ENCODE data around the gene KASH5. TPM values are rescaled to one million over a fixed set of nuclear protein-coding genes. Genes with fewer than 3 reads are reported as not detected.

Gene KASH5
- total RNA-seq, 1 experiment from 2014 or later, result not detected

GRCh38 chr19:49380391-49380790, 7.7 kb upstream of the KASH5 start:
- no peaks in the 10 kb centered on the region for H4K20me1 ChIP-seq (ENCODE audit: control insufficient read depth, insufficient read depth, insufficient read length)
- Mint-ChIP-seq H3K4me1 (no peaks in the 10 kb centered on the region), H3K9me3 (peaks cover 8 to 15% of the 10 kb centered on the region in 2 experiments), H3K36me3 (ENCODE audit: insufficient read depth in 1 of 3, low read depth in 3 of 3) (peaks cover 2 to 6% (median 3%) of the 10 kb centered on the region in 3 experiments; a peak in 4 of 7 replicates), H3K27ac (no peak overlapping the region), H3K4me3 (no peak overlapping the region), H3K27me3 (ENCODE audit: low read depth) (peaks cover 16% of the 10 kb centered on the region)
- H3K23ac ChIP-seq (ENCODE audit: insufficient read length, low read depth, low read length), result no peak overlapping the region
- no peak overlapping the region for H3K4ac ChIP-seq (ENCODE audit: low read depth, low read length)
- no peak overlapping the region for H3T11ph ChIP-seq (ENCODE audit: low read length)
- H3K4me2 ChIP-seq (ENCODE audit: insufficient read depth, insufficient read length, low read length), result no peak overlapping the region
- WGBS (ENCODE audit: extremely low coverage, insufficient read length, low lambda C conversion rate), result no CpG with 5 or more reads among the region's 3 CpGs
- no peaks in the 10 kb centered on the region for H3K27me3 ChIP-seq (ENCODE audit: insufficient read depth, low read length)
- H3K79me1 ChIP-seq (ENCODE audit: insufficient read depth, low read depth, low read length, poor library complexity, severe bottlenecking), result no peaks in the 10 kb centered on the region
- H3K23me2 ChIP-seq (ENCODE audit: insufficient read length, low read depth, low read length, poor library complexity, severe bottlenecking), result no peaks in the 10 kb centered on the region
- no peak overlapping the region for H4K91ac ChIP-seq (ENCODE audit: insufficient read length, low read depth, low read length)
- no peak overlapping the region for H2BK12ac ChIP-seq (ENCODE audit: insufficient read length, low read depth, low read length)
- H3K27ac ChIP-seq (ENCODE audit: insufficient read length, low read depth, low read length), result no peak overlapping the region
- H3K9ac ChIP-seq (ENCODE audit: extremely low read depth, insufficient read length, low read length), result no peak overlapping the region
- no peak overlapping the region for H2BK15ac ChIP-seq (ENCODE audit: low read depth, low read length)
- H2BK5ac ChIP-seq (ENCODE audit: insufficient read length, low read length), result no peak overlapping the region
- H3K56ac ChIP-seq (ENCODE audit: insufficient read length, low read depth, low read length), result no peak overlapping the region
- H3K79me2 ChIP-seq (ENCODE audit: insufficient read depth, low read length), result no peaks in the 10 kb centered on the region
- no peak for TF ChIP-seq CTCF (conservative IDR thresholded peaks at IDR 0.05)
- no peak overlapping the region for H3K14ac ChIP-seq (ENCODE audit: insufficient read depth, low read length)
- no peak overlapping the region for H4K5ac ChIP-seq (ENCODE audit: insufficient read length, low read depth, low read length)
- H3K4me1 ChIP-seq (ENCODE audit: insufficient read depth, low read length), result no peaks in the 10 kb centered on the region
- no peak overlapping the region for H2BK120ac ChIP-seq (ENCODE audit: low read depth, low read length, poor library complexity, severe bottlenecking)
- H3K18ac ChIP-seq (ENCODE audit: insufficient read length, low read depth, low read length), result no peak overlapping the region
- no peaks in the 10 kb centered on the region for H3K9me3 ChIP-seq (ENCODE audit: control insufficient read depth, low read depth, low read length)
- DNase-seq, result no peak
- no peak overlapping the region for H4K8ac ChIP-seq (replicated peaks; ENCODE audit: insufficient read length, low read depth, low read length)
- no peak overlapping the region for H2BK20ac ChIP-seq (ENCODE audit: low read depth, low read length, poor library complexity, severe bottlenecking)
- no peak overlapping the region for H2AFZ ChIP-seq (ENCODE audit: low read length)
- no peak overlapping the region for H2AK5ac ChIP-seq (ENCODE audit: insufficient read length, low read length)
